SK-MEL-5 (cell line): ENCODE measurements around the gene UCK2. TPM values are rescaled to one million over a fixed set of nuclear protein-coding genes. Genes with fewer than 3 reads are reported as not detected.
A peak's percentile ranks its signal among the peaks of the same experiment; 100 is the strongest.

ENCODE experiments used
- DNase-seq: peaks from one replicate; pipeline ENCODE4 v3.0.0-alpha.2; 2016; ENCODE audit warnings: low read depth, low spot score
- in situ Hi-C: cut with HindIII; loops from 2 replicates; pipeline ENCODE4 v1.10.0; 2016; ENCODE audit warnings: low sequenced_read_pairs, high pct_unique_total_duplicates, low pct_unique_long_range_greater_than_20kb
- total RNA-seq: library from RNA; depleted of rRNA; stranded (reverse); fragments of >200 nt; shearing (Covaris generic); gene quantifications from 2 replicates; pipeline ENCODE4 v1.2.3, GENCODE V29; 2014

The UCK2 gene
- total RNA-seq, 1 experiment from 2014 or later: 90.3 TPM

GRCh38 chr1:165907256-165907857 is 79.9 kb downstream of the UCK2 start:
- no peak for DNase-seq
- in situ Hi-C loops: no loop called here

- no peak for DNase-seq
- in situ Hi-C loops: no loop called here
Observed at GRCh38 chr1:165910764-165911421, 83.5 kb downstream of the UCK2 start.

- in situ Hi-C loops: no loop called here
Observed at GRCh38 chr1:165911609-165912281, 84.3 kb downstream of the UCK2 start.

GRCh38 chr1:165912638-165913037 is 85.2 kb downstream of the UCK2 start:
- no peak for DNase-seq
- in situ Hi-C loops: no loop called here

More at GRCh38 chr1:165911609-165912281, 84.3 kb downstream of the UCK2 start:
- DNase-seq: no peak

- in situ Hi-C loops: no loop called here
- peak; percentile 83 for DNase-seq
Observed at GRCh38 chr1:165914136-165914798, 86.9 kb downstream of the UCK2 start.

GRCh38 chr1:165915480-165915879 is 88.1 kb downstream of the UCK2 start:
- no peak for DNase-seq
- in situ Hi-C loops: no loop called here

- in situ Hi-C loops: no loop called here
- no peak for DNase-seq
Observed at GRCh38 chr1:165915932-165916348, 88.5 kb downstream of the UCK2 start.

GRCh38 chr1:165917166-165917565 is 89.8 kb downstream of the UCK2 start:
- in situ Hi-C loops: no loop called here
- no peak for DNase-seq

GRCh38 chr1:165924117-165924516 is 96.7 kb downstream of the UCK2 start:
- in situ Hi-C loops: no loop called here
- DNase-seq: no peak

GRCh38 chr1:165925498-165926079 is 98.2 kb downstream of the UCK2 start:
- in situ Hi-C loops: no loop called here
- DNase-seq: no peak

- no peak for DNase-seq
- in situ Hi-C loops: no loop called here
Observed at GRCh38 chr1:165927169-165927568, 99.8 kb downstream of the UCK2 start.

GRCh38 chr1:165928075-165928731 is 100.8 kb downstream of the UCK2 start:
- in situ Hi-C loops: no loop called here
- DNase-seq: peak; percentile 77

- in situ Hi-C loops: no loop called here
- no peak for DNase-seq
Observed at GRCh38 chr1:165930961-165931360, 103.5 kb downstream of the UCK2 start.

- no peak for DNase-seq
- in situ Hi-C loops: no loop called here
Observed at GRCh38 chr1:165933446-165934170, 106.2 kb downstream of the UCK2 start.

GRCh38 chr1:165936542-165936941 is 109.1 kb downstream of the UCK2 start:
- in situ Hi-C loops: no loop called here
- DNase-seq: no peak

- DNase-seq: no peak
- in situ Hi-C loops: no loop called here
Observed at GRCh38 chr1:165937829-165938228, 110.4 kb downstream of the UCK2 start.

GRCh38 chr1:165938844-165939243 is 111.4 kb downstream of the UCK2 start:
- DNase-seq: no peak
- in situ Hi-C loops: no loop called here
